HCT116 (cell line): ENCODE data around the gene RBP4.

Experiments
- CTCF ChIP-seq, 3 experiments: fragments of 200-600 bp in 1 of 3; sonication (generic) in 1 of 3; IDR thresholded peaks in 2 of 3; conservative IDR thresholded peaks in 1 of 3; 2 replicates each; pipeline ENCODE4 v1.5.1; 2012 to 2017; ENCODE audit warnings: low read depth in 2 of 3, low read length in 2 of 3, antibody characterized with exemption in 1 of 3, borderline replicate concordance in 1 of 3, control low read depth in 1 of 3, mild to moderate bottlenecking in 1 of 3, mixed read lengths in 1 of 3, mixed run types in 1 of 3, moderate library complexity in 1 of 3; ENCODE audit not compliant: insufficient read depth in 1 of 3
- EGR1 ChIP-seq: IDR thresholded peaks from 2 replicates; pipeline ENCODE4 v1.6.1; 2012; ENCODE audit warnings: low read depth
- POLR2A ChIP-seq: IDR thresholded peaks from 2 replicates; pipeline ENCODE4 v1.7.0; 2011; ENCODE audit warnings: borderline replicate concordance; ENCODE audit not compliant: insufficient read depth, insufficient read length; ENCODE audit errors: extremely low read depth
- SIN3A ChIP-seq: IDR thresholded peaks from 2 replicates; pipeline ENCODE4 v1.6.1; 2012; ENCODE audit warnings: low read depth
- ZNF274 ChIP-seq: fragments of 200-500 bp; sonication (Bioruptor generic); IDR thresholded peaks from 2 replicates; pipeline ENCODE4 v1.6.1; 2014; ENCODE audit warnings: mild to moderate bottlenecking, low read depth, low read length, inconsistent platforms
- TF ChIP-seq, protein P1 (sequence below): IDR thresholded peaks from 2 replicates; pipeline ENCODE4 v1.6.1; 2012; ENCODE audit warnings: low read depth

- TF ChIP-seq POLR2A, result no peak
- TF ChIP-seq, protein P1, sequence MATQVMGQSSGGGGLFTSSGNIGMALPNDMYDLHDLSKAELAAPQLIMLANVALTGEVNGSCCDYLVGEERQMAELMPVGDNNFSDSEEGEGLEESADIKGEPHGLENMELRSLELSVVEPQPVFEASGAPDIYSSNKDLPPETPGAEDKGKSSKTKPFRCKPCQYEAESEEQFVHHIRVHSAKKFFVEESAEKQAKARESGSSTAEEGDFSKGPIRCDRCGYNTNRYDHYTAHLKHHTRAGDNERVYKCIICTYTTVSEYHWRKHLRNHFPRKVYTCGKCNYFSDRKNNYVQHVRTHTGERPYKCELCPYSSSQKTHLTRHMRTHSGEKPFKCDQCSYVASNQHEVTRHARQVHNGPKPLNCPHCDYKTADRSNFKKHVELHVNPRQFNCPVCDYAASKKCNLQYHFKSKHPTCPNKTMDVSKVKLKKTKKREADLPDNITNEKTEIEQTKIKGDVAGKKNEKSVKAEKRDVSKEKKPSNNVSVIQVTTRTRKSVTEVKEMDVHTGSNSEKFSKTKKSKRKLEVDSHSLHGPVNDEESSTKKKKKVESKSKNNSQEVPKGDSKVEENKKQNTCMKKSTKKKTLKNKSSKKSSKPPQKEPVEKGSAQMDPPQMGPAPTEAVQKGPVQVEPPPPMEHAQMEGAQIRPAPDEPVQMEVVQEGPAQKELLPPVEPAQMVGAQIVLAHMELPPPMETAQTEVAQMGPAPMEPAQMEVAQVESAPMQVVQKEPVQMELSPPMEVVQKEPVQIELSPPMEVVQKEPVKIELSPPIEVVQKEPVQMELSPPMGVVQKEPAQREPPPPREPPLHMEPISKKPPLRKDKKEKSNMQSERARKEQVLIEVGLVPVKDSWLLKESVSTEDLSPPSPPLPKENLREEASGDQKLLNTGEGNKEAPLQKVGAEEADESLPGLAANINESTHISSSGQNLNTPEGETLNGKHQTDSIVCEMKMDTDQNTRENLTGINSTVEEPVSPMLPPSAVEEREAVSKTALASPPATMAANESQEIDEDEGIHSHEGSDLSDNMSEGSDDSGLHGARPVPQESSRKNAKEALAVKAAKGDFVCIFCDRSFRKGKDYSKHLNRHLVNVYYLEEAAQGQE, result no peak
- no peak for TF ChIP-seq CTCF (IDR thresholded peaks at IDR 0.05 in 2 of 3, conservative IDR thresholded peaks at IDR 0.05 in 1 of 3; ENCODE audit: borderline replicate concordance in 1 of 3, insufficient read depth in 1 of 3, low read depth in 2 of 3, low read length in 2 of 3)
- no peak for TF ChIP-seq SIN3A
- TF ChIP-seq EGR1, result no peak
- TF ChIP-seq ZNF274, result no peak
Observed at GRCh38 chr10:93603023-93603422, 2.0 kb upstream of the RBP4 start.
